Islet of Langerhans (tissue), 1 donor: ENCODE data around the gene DRP2.
"Not testable (repeated sequence)": the region's sequence is repeated elsewhere in the genome, so short reads cannot be mapped to it uniquely, and the experiment has no call there.

ENCODE experiments used
- FAIRE-seq: peaks from one replicate; lab custom pipeline; 2011; peaks lifted over from hg19 to GRCh38; lab: Jason Lieb, UNC

DRP2 gene

DNA sequence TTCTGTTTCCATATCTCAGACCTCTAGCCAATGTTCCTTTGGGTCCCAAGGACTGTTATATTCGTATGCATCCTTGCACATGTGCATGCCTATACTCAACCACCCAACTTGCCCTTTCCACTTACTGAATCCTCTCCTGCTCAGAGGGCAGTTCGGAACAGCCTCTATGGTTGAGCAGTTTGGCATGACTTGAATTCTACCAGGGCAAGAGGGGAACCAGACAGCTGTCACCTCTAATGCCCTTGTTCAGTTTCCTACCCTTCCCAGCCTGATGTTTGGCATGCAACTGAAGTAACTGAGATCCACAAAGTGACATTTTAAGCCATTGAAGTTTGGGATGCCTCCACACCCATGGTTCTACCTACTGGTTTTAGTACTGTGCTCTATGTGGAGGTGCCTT lies 17.5 kb downstream of the DRP2 start:
- no peak for FAIRE-seq

DNA sequence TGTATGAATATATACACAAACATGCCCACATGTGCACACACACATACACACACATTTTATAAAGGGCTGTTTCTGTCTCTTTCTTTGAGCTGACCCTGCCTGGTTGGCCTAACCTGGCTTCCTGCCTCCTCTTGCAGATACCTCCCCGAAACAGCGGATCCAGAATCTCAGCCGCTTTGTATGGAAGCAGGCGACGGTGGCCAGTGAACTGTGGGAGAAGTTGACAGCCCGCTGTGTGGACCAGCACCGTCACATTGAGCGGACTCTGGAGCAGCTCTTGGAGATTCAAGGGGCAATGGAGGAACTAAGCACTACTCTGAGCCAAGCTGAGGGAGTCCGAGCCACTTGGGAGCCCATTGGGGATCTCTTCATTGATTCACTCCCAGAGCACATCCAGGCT lies 21.9 kb downstream of the DRP2 start:
- no peak for FAIRE-seq

GRCh38 chrX:101252634-101253033 lies 33.0 kb downstream of the DRP2 start:
- FAIRE-seq, result no peak

GRCh38 chrX:101257448-101258258 lies 38.1 kb downstream of the DRP2 start:
- FAIRE-seq, result no peak

- FAIRE-seq, result no peak
Observed at GRCh38 chrX:101258259-101258581, 38.6 kb downstream of the DRP2 start.

- no peak for FAIRE-seq
Observed at GRCh38 chrX:101260435-101260834, 40.8 kb downstream of the DRP2 start.

GRCh38 chrX:101262590-101262989 lies 43.0 kb downstream of the DRP2 start:
- FAIRE-seq, result no peak

GRCh38 chrX:101263766-101264165 lies 44.2 kb downstream of the DRP2 start:
- FAIRE-seq, result no peak

GRCh38 chrX:101265869-101266428 lies 46.4 kb downstream of the DRP2 start:
- FAIRE-seq, result no peak

DNA sequence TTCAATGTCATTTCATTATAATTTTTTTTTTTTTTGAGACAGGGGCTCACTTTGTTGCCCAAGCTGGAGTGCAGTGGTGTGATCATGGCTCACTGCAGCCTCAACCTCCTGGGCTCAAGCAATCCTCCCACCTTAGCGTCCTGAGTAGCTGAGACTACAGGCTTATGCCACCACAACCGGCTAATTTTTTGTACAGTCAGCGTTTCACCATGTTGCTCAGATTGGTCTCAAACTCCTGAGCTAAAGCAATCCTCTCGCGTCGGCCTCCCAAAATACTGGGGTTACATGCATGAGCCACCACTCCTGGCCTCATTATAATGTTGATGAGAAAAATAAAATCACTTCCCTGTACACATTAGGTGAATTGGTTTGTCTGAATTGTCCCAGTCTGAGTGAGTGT lies 54.6 kb downstream of the DRP2 start:
- FAIRE-seq, result no peak

DNA sequence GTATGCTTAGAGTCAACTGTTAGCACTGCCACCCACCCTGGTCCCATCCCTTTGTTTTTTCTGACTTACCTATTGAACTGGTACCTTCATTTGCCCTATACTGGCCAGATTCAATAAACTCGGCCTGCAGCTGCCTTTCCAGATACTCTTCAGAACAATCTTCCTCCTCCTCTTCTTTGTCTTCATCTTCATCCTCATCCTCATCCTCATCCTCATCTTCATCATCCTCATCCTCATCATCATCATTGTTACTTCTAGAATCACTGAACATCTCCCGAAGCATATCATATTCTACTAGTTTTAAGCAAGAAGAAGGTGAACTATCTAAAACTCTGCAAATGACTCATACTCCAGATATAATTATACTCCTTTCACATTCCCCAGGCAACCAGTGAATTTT lies 56.7 kb downstream of the DRP2 start:
- FAIRE-seq, result no peak

- peak; percentile 99 for FAIRE-seq
Observed at GRCh38 chrX:101287402-101287801, 67.8 kb downstream of the DRP2 start.

DNA sequence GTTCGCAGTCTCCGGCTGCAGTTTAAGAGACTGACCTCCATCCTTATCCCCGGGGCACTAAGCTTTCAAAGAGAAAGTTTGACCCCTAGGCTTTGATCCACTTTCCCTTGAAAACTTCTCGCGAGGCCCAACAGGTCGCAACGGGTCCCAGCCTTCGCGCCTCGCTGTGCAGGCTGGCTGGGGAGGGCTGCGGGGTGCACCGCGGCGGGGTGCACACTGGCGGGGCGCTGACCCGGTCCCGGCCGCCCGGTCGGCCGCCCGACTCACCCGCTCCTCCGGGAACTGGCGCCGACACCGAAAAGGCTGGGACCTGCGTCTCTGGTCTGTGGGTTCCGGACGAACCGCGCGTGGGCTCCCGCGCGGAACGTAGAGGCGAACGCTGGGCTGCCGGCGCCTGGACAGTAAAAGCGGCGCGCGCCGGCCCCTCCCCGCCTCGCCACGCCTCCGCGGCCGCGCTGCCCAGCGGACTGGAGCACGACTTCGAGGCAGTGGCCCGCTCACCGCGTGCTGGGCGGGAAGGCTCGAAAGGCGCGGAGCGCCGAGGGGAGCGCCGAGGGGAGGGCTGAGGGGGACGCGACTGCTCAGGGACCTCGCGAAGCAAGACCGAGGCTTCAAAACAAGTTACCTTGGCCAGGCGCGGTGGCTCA lies 71.5 kb downstream of the DRP2 start, which contains the start of gene TAF7L:
TAF7L (minus strand) TSS at position 378 of the 647 bp plus-strand sequence. CDS start 3,791 bp downstream, outside the sequence.
- FAIRE-seq, result no peak

DNA sequence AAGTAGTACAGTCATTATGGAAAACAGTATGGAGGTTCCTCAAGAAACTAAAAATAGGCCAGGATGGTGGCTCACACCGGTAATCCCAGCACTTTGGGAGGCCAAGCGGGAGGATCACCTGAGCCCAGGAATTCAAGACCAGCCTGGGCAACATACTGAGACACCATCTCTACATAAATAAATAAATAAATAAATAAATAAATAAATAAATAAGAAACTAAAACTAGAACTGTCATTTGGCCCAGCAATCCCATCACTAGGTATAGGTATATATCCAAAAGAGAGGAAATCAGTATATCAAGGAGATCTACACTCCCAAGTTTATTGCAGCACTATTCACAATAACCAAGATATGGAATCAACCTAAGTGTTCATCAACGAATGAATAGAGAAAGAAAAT lies 76.0 kb downstream of the DRP2 start:
- not testable (repeated sequence) for FAIRE-seq

GRCh38 chrX:101303790-101304189 lies 84.2 kb downstream of the DRP2 start:
- peak; percentile 89 for FAIRE-seq
